ENCODE measurements around the gene SAMD4B.

Gene SAMD4B

GRCh38 chr19:39430675-39431593 is 88.7 kb downstream of the SAMD4B start:
- DNase-seq: no peak

GRCh38 chr19:39432677-39433025 is 90.4 kb downstream of the SAMD4B start:
- no peak for DNase-seq

- DNase-seq: no peak
Observed at GRCh38 chr19:39433480-39434079, 91.4 kb downstream of the SAMD4B start.

- DNase-seq: no peak
Observed at GRCh38 chr19:39434123-39435076, 92.2 kb downstream of the SAMD4B start.
